Hematopoietic multipotent progenitor cell treated with erythropoietin and hydrocortisone succinate and interleukin-3 and kit ligand, for 8 days (in vitro differentiated cells): ENCODE measurements around the gene SMARCA4.
"Not testable (repeated sequence)": the region's sequence is repeated elsewhere in the genome, so short reads cannot be mapped to it uniquely, and the experiment has no call there.

Source experiments
- DNase-seq: peaks from one replicate; pipeline ENCODE4 v3.0.0-alpha.2; 2015

The SMARCA4 gene

DNA sequence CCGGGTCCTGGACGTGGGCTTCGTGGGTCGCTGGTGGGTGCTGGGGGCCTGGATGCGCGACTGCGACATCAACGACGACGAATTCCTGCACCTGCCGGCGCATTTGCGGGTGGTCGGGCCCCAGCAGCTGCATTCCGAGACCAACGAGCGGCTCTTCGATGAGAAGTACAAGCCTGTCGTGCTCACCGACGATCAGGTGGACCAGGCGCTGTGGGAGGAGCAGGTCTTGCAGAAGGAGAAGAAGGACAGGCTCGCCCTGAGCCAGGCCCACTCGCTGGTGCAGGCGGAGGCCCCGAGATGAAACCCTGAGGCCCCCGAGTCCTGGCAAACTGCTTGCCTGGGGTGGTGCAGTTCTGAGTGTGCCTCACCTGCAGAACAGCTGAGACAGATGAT is 31.4 kb upstream of the SMARCA4 start:
- DNase-seq = no peak

DNA sequence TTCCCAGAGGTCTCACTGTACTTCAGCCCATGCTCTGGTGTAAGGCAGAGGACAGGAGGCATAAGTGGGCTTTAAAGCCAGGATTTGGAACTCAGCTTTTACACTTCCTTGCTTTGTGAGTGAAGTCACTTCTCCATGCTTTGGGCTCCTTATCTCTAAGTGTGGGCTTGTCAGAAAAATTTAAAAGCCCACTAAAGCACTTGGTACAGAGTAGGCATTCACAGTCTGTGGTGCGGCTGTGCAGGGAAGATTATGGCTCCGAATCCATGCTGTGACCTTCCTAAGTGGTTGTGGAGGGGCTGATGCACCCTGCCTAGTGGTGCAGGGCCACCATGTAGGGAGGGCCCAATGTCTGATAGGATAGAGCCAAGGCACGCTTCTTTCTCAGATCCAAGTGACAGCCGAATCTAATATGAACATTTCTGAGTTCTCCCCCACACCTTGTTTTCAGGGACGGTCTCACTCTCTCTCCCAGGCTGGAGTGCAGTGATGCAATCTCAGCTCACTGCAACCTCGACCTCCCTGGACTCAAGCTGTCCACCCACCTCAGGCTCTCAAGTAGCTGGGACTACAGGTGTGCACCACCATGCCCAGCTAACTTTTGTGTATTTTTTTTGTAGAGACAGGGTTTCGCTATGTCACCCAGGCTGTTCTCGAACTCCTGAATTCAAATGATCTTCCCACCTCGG is 25.3 kb upstream of the SMARCA4 start:
- peak; percentile 69 for DNase-seq

DNA sequence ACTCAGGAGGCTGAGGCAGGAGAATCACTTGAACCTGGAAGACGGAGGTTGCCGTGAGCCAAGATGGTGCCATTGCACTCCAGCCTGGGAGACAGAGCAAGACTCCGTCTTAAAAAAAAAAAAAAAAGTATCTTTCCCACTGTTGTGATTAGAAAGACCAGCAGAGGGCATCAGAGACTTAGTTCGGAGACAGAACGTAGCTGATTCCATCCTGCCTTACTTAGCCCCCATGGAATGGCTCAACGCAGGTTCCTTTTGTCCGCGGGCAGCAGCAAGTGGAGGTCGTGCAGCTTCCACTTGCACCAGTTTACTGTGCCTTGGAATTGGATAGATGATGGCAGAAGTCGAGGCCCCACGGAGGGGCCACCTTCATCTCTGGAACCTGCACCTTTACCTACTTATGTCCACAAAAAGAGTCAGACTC is 24.2 kb upstream of the SMARCA4 start:
- peak; percentile 86 for DNase-seq

DNA sequence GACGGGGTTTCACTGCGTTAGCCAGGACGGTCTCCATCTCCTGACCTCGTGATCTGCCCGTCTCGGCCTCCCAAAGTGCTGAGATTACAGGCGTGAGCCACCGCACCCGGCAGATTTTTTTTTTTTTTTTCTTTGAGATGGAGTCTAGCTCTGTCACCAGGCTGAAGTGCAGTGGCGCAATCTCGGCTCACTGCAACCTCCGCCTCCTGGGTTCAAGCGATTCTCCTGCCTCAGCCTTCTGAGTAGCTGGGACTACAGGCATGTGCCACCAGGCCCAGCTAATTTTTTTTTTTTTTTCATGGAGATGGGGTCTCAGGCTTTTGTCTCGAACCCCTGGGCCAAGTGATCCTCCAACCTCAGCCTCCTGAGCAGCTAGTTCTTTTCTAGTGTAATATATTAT is 19.2 kb upstream of the SMARCA4 start:
- not testable (repeated sequence) for DNase-seq

- DNase-seq = not testable (repeated sequence)
These were observed 17.4 kb upstream of the SMARCA4 start for GRCh38 chr19:10943412-10943811.

DNA sequence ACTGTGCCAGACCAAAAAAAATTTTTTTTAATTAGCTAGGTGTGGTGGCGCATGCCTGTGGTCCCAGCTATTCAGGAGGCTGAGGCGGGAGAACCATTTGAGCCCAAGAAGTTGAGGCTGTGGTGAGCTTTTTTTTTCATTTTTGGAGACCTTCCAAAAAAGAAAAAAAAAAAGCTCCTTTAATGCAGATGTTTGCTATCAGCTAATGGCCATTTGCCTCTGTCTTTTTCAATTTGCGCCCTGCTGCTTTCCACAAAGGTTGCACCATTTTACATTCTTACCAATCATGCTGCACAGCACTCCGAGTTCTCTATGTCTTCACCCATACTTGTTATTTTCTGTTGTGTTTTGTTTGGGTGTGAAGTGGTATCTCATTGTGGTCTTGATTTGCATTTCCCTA is 15.6 kb upstream of the SMARCA4 start:
- peak; percentile 46 for DNase-seq

DNA sequence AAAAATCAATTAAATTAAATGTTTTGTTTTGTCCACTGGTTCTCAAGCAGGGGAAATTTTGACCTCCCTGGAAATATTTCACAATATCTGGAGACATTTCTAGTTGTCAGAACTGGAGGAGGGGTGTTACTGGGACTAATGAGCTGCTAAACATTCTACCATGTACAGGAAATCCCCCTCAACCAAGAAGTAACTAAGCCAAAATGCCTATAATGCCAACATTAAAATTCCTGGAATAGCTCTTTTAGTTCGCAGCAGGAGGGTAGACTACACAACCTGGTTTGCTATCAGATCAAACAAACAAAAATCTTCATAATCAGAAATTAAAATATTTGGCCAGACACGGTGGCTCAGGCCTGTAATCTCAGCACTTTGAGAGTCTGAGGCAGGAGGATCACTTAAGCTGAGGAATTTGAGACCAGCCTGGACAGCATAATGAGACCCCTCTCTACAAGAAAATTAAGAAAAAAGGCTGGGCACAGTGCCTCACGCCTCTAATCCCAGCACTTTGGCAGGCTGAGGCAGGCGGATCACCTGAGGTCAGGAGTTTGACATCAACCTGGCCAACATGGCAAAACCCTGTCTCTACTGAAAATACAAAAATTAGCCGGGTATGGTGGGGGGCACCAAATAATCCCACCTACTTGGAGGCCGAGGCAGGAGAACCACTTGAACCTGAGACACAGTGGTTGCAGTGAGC is 13.7 kb upstream of the SMARCA4 start:
- DNase-seq = no peak

DNA sequence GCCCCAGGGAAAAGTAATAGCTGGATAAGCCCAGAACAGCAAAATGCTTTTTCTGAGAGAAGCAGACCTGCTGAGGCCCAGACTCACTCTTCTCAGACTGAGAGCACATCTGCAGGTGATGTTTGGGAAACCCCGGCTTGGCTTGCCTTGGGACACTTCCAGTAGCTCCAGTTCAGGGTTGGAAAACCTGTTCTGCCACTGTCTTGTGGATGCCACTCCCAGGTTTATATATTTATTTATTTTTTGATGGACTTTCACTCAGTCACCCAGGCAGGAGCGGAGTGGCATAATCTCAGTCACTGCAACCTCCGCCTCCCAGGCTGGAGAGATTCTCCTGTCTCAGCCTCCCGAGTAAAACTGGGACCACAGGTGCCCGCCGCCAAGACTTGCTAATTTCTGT is 8.0 kb upstream of the SMARCA4 start:
- DNase-seq = no peak

DNA sequence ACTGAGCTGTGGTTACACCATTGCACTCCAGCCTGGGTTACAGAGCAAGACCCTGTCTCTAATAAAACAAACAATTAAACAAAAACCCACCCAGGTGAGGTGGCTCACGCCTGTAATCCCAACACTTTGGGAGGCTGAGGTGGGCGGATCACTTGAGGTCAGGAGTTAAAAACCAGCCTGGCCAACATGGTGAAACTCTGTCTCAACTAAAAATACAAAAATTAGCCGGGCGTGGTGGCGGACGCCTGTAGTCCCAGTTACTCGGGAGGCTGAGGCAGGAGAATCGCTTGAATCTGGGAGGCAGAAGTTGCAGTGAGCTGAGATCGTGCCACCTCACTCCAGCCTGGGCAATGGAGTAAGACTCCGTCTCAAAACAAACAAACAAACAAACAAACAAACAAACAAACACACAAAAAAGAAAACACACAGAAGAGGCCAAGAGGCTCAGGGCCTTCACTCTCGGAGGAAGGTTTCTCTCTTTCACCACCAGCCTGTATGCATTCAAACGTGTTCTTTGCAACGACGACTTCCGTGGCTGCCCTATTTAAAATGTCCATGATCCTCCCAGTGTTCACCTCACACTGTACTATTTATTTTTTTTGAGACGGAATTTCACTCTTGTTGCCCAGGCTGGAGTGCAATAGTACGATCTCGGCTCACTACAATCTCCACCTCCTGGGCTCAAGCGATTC is 1.4 kb upstream of the SMARCA4 start:
- not testable (repeated sequence) for DNase-seq

DNA sequence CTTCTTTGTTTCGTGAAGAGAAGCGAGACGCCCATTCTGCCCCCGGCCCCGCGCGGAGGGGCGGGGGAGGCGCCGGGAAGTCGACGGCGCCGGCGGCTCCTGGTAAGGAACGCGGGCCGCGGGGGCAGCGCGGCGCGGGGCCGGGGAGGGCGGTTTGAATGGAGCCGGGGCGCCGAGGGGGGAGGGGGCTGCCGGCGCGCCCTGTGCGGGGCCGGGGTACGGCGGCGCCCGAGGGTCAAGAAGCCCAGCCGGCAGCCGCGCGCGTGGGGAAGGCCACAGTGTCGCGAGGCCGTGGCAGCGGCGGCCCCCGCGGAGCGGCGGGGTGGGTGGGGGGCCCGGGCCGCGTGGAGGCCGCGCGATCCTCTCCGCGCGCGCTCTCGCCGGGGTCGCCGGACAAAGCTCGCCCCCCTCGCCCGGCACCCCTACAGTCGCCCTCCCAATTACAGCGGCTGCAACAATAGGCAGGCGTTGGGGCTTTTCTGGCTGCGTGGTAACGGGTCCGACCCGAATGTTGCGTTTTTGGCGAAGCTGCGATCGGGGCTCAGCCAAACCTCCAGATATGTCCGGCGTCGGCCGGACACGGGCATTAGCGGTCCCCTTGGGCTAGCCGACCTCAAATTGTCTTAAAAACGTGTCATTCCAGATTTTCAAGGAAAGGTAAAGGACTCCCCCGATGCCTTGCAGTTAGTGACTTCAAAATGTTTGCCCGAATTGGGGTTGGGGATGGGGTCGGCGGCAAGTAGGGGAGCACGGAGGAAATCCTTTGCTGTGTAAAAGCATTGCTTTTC is 437 bp downstream of the SMARCA4 start:
- no peak for DNase-seq

DNA sequence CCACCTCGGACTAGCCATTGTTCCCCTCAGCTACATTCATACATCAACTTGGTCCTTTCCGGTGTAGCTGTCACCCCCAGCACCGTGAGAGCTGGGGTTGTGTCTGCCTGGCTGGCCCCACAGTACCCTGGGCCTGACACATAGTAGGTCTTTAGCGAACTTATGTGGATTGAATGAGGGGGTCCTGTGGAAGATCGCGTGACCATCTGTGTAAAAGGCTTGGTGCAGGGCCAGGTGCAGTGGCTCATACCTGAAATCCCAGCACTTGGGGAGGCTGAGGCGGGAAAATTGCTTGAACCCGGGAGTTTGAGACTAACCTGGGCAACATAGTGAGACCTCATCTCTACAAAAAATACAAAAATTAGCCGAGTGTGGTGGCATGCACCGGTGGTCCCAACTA is 2.0 kb downstream of the SMARCA4 start:
- no peak for DNase-seq

DNA sequence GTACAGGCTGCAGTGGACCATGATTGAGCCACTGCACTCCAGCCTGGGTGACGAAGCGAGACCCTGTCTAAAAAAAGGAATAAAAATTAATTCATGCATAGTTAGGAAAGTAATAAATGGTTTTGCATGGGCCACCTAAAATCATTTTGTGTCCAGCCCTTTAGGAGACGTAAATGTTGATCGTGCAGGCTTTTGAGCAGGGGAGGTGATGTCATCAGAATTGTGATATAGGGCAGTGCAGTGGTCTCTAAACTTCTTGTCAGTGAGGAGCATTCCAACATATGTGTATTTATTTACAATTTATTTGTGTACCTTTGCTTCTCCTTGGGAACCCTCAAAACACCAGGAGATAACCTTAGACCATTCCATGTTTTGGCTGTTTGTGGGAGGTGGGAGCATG is 3.0 kb downstream of the SMARCA4 start:
- no peak for DNase-seq

- DNase-seq = no peak
These were observed 4.1 kb downstream of the SMARCA4 start for GRCh38 chr19:10964903-10965302.

GRCh38 chr19:10965398-10965797 is 4.6 kb downstream of the SMARCA4 start:
- DNase-seq = no peak

DNA sequence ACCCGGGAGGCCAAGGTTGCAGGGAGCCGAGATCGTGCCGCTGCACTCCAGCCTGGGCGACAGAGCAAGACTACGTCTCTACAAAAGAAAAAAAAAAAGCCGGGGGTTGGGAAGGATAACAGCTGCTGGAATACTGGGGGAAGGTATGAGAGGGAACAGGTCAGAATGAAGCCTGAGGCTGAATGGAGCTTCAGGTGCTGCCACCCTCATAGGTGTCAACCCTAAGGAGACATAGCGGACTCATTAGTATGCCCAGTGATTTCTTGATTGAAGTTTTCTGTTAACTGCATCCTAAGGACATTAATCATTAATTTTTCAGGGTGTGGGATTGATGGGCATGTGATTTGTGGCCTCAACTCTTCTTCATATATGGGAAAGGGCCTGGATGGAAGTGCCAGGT is 6.0 kb downstream of the SMARCA4 start:
- no peak for DNase-seq

- DNase-seq = no peak
These were observed 7.8 kb downstream of the SMARCA4 start for GRCh38 chr19:10968527-10969135.

DNA sequence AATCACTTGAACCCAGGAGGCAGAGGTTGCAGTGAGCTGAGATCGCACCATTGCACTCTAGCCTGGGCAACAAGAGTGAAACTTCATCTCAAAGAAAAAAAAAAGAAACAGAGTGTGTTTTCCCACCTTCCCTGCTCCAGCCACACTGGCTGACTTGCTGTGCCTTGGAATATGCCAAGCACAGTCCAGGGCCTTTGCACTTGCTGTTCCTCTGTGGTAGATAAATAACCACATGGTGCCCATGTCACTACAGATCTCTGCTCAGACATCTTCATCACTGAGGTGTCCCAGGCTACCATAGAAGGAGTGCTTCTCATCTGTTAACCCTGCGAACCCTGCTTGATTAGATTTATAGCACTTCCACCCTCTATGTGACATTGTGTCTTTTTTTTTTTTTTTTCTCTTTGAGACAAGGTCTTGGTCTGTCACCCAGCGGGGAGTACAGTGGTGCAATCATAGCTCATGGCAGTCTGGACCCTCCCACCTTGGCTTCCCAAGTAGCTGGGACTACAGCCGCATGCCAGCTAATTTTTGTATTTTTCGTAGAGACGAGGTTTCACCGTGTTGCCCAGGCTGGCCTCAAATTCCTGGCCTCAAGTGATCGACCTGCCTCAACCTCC is 10.4 kb downstream of the SMARCA4 start:
- DNase-seq = no peak

DNA sequence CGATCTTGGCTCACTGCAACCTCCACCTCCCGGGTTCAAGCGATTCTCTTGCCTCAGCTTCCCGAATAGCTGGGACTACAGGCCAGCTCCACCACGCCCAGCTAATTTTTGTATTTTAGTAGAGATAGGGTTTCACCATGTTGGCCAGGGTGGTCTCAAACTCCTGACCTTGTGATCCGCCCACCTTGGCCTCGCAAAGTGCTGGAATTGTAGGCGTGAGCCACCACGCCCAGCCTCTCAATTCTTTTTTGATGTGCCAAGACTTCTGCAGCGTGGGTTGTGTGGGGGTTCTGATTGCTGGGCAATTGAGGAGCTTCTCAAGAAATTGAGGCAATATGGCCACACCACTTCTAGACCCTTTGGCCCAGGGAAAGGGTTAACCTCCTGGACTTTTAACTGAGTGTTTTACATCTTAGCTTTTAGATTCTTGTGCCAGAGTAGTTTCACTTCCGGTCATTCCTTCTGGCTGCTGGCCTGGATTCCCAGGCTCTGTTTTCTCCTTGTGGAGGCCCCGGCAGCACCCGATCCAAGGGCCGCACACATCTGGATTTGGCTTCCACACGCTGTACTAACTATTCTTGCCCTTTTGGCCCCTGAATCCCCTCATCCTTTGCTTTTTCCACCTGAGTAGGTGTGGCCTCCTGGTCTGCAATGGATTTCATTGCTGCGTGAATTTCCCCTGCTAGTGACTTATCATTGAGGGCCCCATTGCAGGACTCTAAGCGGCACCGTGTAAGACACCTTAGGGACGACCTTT is 14.7 kb downstream of the SMARCA4 start:
- DNase-seq = no peak

GRCh38 chr19:10976131-10976892 is 15.5 kb downstream of the SMARCA4 start:
- DNase-seq = no peak

GRCh38 chr19:10977742-10978092 is 16.9 kb downstream of the SMARCA4 start:
- no peak for DNase-seq

DNA sequence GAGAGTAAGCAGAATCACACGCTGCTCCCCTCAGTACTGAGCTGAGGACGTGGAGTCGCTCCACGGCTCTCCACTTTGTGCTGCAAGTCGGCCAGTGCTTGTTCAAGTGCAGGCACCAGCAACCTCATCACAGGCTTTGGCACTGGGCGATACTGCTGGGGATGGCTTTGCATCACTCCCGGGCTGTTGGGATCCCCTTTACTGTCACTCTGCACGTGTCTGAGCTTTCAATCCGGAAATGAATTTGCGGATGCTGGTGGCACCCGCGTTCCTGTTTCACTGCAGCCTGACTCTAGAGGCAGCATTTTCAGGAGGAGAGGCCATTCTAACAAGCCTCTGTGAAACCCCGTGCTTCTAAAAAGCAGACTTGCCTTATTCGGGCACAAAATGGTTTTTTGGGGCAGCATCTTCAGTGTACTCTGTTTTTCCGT is 19.1 kb downstream of the SMARCA4 start:
- DNase-seq = no peak
